ENCODE results near the gene MEI4.

MEI4 gene

GRCh38 chr6:77930952-77931351, 278.1 kb downstream of the MEI4 start:
- CTCF ChIA-PET, result interaction anchor here (1.1 kb wide), 1 partner anchor 10 kb away, joined by 4 read pairs; no protein-coding TSS in a partner anchor
- no peak for TF ChIP-seq CTCF (IDR thresholded peaks at IDR 0.05; ENCODE audit: control extremely low read depth, extremely low read depth, low read depth, missing control alignments)
- POLR2A ChIA-PET, result no interaction called here
- no peak for DNase-seq (ENCODE audit: extremely low spot score)

GRCh38 chr6:77962070-77962469, 309.2 kb downstream of the MEI4 start:
- POLR2A ChIA-PET, result no interaction called here
- TF ChIP-seq CTCF (IDR thresholded peaks at IDR 0.05; ENCODE audit: control extremely low read depth, extremely low read depth, low read depth, missing control alignments), result no peak

GRCh38 chr6:77965449-77965848, 312.6 kb downstream of the MEI4 start:
- POLR2A ChIA-PET, result no interaction called here
- DNase-seq (ENCODE audit: extremely low spot score), result no peak
- no peak for TF ChIP-seq CTCF (IDR thresholded peaks at IDR 0.05; ENCODE audit: control extremely low read depth, extremely low read depth, low read depth, missing control alignments)
- CTCF ChIA-PET, result no interaction called here

More at GRCh38 chr6:77962070-77962469, 309.2 kb downstream of the MEI4 start:
- DNase-seq (ENCODE audit: extremely low spot score), result no peak
- CTCF ChIA-PET, result no interaction called here

- TF ChIP-seq CTCF (IDR thresholded peaks at IDR 0.05; ENCODE audit: control extremely low read depth, extremely low read depth, low read depth, missing control alignments), result no peak
- ChIA-PET CTCF (no interaction called here), POLR2A (no interaction called here)
- no peak for DNase-seq (ENCODE audit: extremely low spot score)
Observed at GRCh38 chr6:77972334-77972733, 319.5 kb downstream of the MEI4 start.
